Neural cell (in vitro differentiated cells): ENCODE data around the gene CYP2W1.

Experiments
- EP300 ChIP-seq: fragments of 450-650 bp; conservative IDR thresholded peaks from 2 replicates; pipeline ENCODE4 v1.6.1; 2014; ENCODE audit warnings: antibody characterized with exemption, mild to moderate bottlenecking, moderate library complexity; ENCODE audit not compliant: poor library complexity, severe bottlenecking
- EZH2 ChIP-seq: fragments of 200-600, 300-800 bp; shearing (Covaris generic), sonication (generic); IDR thresholded peaks from 2 replicates; pipeline ENCODE4 v1.6.1; 2014; ENCODE audit warnings: antibody characterized with exemption, low read length, borderline replicate concordance, mild to moderate bottlenecking; ENCODE audit not compliant: insufficient read depth, poor library complexity, severe bottlenecking
- MXI1 ChIP-seq: fragments of 450-650 bp; conservative IDR thresholded peaks from 2 replicates; pipeline ENCODE4 v1.6.1; 2014; ENCODE audit warnings: antibody characterized with exemption, mild to moderate bottlenecking; ENCODE audit not compliant: poor library complexity, severe bottlenecking
- POLR2AphosphoS5 ChIP-seq: IDR thresholded peaks from 2 replicates; pipeline ENCODE4 v1.6.1; 2012
- TF ChIP-seq, protein P1 (sequence below): fragments of 450-650 bp; IDR thresholded peaks from 2 replicates; pipeline ENCODE4 v1.5.1; 2014; ENCODE audit warnings: antibody characterized with exemption, mild to moderate bottlenecking, moderate library complexity; ENCODE audit not compliant: poor library complexity, severe bottlenecking
- TF ChIP-seq, protein P2 (sequence below): IDR thresholded peaks from 2 replicates; pipeline ENCODE4 v1.6.1; 2012; ENCODE audit warnings: borderline replicate concordance

DNA sequence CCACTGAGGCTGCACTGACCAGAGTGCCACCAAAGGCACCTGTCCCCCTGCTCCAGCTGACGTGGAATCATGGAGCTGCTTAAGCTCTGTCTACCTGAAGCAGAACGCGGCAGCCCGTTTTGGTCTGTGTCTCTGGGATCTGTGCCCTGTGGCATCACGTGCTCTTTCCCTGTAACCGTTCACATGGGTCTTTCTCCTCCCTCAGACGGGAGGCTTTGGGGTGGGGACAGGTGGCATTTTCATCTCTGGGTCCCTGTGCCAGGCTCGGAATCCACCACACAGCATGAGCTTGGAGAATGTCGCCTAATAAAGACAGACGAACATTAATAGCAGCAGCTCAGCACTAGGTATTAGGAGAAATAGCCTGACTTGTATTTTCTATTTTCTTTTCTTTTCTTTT is 26.9 kb upstream of the CYP2W1 start:
- TF ChIP-seq, protein P1, sequence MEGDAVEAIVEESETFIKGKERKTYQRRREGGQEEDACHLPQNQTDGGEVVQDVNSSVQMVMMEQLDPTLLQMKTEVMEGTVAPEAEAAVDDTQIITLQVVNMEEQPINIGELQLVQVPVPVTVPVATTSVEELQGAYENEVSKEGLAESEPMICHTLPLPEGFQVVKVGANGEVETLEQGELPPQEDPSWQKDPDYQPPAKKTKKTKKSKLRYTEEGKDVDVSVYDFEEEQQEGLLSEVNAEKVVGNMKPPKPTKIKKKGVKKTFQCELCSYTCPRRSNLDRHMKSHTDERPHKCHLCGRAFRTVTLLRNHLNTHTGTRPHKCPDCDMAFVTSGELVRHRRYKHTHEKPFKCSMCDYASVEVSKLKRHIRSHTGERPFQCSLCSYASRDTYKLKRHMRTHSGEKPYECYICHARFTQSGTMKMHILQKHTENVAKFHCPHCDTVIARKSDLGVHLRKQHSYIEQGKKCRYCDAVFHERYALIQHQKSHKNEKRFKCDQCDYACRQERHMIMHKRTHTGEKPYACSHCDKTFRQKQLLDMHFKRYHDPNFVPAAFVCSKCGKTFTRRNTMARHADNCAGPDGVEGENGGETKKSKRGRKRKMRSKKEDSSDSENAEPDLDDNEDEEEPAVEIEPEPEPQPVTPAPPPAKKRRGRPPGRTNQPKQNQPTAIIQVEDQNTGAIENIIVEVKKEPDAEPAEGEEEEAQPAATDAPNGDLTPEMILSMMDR: no peak
- TF ChIP-seq EZH2 (no peak), POLR2AphosphoS5 (no peak), MXI1 (no peak), EP300 (no peak)
- TF ChIP-seq, protein P2, sequence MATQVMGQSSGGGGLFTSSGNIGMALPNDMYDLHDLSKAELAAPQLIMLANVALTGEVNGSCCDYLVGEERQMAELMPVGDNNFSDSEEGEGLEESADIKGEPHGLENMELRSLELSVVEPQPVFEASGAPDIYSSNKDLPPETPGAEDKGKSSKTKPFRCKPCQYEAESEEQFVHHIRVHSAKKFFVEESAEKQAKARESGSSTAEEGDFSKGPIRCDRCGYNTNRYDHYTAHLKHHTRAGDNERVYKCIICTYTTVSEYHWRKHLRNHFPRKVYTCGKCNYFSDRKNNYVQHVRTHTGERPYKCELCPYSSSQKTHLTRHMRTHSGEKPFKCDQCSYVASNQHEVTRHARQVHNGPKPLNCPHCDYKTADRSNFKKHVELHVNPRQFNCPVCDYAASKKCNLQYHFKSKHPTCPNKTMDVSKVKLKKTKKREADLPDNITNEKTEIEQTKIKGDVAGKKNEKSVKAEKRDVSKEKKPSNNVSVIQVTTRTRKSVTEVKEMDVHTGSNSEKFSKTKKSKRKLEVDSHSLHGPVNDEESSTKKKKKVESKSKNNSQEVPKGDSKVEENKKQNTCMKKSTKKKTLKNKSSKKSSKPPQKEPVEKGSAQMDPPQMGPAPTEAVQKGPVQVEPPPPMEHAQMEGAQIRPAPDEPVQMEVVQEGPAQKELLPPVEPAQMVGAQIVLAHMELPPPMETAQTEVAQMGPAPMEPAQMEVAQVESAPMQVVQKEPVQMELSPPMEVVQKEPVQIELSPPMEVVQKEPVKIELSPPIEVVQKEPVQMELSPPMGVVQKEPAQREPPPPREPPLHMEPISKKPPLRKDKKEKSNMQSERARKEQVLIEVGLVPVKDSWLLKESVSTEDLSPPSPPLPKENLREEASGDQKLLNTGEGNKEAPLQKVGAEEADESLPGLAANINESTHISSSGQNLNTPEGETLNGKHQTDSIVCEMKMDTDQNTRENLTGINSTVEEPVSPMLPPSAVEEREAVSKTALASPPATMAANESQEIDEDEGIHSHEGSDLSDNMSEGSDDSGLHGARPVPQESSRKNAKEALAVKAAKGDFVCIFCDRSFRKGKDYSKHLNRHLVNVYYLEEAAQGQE: no peak
